Hematopoietic multipotent progenitor cell treated with erythropoietin and hydrocortisone succinate and interleukin-3 and kit ligand, for 4 days (in vitro differentiated cells): ENCODE results near the gene CDK5R1.

Experiments used
- DNase-seq: peaks from one replicate; pipeline ENCODE4 v3.0.0-alpha.2; 2015

CDK5R1 gene

DNA sequence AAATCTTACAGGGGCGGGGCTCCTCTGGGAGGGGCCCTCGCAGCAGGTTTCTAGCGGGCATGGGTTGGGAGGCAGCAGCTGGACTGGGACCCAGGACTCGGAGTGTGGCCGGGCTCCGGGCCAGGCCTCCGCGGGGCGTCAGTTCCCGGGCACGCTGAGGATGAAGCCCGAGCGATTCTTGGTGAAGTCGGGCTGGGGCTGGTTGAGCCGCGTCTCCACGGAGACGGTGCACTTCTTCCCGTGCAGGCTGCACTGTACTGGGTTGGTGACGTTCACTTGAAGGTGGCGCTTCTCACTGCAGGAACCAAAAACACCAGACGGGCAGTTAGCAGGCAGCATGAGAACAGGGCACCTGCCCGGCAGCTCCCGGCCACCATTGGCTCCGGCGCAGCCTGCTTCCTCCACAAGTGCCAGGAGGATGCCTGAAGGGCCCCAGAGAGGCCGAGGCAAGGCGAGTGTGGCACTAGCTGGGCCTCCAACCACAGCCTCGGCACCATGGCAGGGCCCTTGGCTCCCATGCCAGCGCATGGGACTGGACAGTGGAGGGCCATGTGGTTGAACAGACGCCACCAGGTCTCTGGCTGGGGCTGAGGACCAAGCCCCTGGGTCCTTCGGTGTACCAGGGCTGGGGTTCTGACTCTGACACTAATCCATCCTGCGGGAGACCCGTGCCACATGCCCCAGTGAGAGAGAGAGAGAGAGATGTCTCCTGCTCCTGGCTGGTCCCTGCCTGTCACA is 8.0 kb downstream of the CDK5R1 start:
- DNase-seq = no peak

DNA sequence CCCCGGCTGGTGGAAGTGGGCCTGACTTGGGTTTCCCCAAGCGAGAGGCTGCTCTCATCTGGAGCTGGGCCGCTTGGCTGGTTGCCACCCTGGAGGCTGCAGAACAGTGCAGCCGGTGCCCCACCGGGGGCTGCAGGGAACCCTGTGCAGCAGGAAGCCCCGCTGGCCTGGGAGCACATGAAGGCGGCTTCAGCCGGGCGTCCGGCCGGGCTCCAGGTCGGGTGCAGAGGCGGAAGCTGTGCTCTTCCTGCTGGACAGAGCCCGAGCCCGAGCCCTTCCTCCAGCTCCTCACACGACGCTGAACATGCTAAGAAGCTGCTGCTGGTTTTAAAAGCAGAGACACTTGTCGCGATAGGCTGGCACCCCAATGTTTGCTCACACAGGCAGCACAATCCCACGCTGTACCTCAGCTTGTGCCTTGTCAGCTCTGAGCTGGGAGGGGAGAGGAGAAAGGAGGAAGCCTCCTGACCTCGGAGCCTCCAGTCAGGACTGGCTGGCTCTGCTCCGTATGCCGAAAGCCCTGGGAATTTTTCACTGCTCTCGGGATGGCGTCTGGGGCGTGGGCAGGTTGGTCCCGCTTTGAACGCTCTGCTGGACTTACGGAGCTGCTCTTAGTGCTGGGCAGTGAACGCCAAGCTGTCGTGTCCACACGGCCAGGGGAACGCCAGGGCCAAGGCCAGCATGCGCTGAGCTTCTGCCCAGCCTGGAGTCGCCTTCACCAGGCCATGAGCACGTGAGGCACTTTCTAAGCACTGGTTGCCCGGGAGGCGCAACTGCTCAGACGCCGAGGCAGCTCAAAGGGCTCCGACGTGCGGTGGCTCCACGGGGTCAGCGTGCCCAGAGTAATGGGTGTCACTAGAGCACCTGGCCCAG is 8.8 kb downstream of the CDK5R1 start:
- peak; percentile 41 for DNase-seq

DNA sequence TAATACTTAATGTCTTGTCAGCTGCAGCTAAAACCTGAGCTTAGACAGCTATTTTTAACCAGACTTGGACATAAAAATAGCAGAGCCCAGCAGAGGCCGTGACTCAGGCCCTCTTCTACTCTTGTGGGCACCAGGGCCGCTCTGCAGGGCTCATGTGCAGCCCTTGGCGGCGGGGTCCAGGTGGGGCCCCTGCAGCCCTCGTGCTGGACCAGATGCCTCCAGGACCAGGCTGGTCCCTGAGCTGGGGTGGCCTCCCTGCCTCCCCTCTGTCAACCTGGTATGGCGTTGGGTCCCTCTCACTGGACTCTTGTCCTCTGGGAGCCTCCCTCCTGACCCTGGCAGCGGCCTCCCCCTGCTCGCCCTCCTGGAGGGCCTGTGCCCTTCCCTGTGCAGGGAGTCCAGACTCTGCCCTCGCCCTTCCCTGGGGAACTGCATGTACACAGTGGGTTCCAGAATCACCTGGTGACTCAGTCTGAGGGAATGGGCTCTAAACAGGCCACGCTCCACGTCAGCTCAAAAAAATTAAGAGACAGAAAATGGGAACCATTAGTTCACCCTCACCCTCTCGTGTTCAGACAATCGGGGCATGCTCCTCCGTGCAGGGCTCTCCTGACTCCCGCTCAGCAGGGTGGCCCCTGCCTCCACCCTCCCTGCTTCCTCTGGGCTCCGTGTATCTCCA is 9.7 kb downstream of the CDK5R1 start:
- no peak for DNase-seq

GRCh38 chr17:32497431-32498205 is 10.8 kb downstream of the CDK5R1 start:
- no peak for DNase-seq

- no peak for DNase-seq
These were observed 11.6 kb downstream of the CDK5R1 start for GRCh38 chr17:32498391-32498790.

GRCh38 chr17:32502013-32502412 is 15.2 kb downstream of the CDK5R1 start:
- DNase-seq = no peak

DNA sequence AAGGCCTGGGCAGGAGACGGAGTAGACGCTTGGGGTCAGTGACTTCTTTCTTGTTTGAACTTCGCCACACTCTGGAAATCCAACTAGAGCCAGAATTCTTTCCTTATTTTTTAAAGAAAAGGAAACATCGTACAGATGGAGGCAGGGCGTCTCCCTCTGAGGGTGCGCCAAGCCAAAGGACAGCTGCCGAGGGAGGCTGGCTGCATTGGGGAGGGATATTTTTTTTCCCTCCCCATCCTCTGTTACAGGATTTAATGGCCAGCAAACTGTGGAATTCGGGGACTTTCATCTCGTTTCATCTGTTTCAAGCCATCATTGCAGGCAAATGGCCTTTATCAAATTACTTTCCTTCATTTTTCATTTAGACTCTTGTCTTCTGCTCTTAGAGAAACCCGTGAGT is 15.9 kb downstream of the CDK5R1 start:
- no peak for DNase-seq

DNA sequence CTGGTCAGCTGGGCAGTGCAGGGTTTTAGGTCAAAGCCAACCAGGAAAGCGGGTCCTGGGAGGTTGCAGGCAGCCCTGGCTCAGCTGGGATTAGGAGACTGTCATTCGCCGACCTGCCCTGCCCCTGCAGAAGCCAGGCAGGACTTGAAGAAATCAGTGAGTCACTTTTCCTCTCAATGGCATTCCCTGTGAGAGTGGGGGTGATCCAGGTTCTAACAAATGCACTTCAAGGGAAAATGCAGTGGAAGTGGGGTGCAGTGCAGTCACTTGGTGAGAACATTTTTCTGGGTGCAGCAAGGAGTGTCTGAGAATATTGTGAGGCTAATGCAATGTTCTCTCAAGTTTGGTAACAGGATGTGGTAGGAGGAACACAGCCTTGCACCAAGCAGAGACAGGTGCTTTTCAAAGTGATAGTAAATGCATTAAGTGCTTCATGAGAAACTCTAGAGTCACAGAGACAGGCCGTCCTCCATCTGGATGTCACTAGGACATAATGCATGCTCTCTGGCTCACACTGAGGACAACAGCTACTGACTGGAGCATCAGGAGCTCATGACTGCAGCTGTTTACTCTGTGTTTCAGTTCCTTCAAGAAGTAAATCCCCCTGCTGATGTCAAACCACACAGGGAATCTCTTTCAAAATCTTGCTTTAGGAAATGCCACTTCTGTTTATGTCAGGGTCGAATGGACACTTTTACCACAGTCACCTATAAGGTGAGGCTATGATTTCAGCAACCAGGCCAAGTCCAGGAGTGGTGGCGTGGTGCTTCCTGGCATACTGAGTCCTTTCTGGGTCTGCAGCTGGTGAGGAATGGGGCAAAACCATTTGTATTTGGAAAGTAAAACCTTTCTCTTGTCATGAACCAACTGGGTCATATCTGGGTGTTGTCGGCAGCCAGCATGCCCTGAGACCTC is 16.7 kb downstream of the CDK5R1 start:
- DNase-seq = peak; percentile 49

- DNase-seq = no peak
These were observed 17.6 kb downstream of the CDK5R1 start for GRCh38 chr17:32504166-32504990.

GRCh38 chr17:32508926-32509325 is 22.1 kb downstream of the CDK5R1 start:
- no peak for DNase-seq

DNA sequence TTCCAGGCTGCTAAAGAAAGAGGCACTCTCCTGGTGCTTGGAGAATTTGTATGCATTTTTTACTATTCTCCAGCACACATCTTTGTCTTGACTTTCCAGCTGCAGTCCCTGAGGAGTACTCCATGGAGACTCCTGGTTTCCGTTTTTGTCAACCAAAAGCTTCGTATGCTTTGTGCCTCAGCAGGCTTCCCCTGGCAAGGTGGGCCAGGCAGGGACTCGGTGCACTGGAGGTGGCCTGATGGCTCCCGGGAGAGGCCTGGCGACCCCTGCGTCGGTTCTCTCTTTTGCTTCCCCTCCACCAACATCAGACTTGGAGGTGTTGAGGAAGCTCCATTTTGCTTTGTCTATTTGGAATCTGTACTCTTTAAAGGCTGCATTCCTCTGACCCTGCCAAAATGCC is 23.7 kb downstream of the CDK5R1 start:
- DNase-seq = no peak

DNA sequence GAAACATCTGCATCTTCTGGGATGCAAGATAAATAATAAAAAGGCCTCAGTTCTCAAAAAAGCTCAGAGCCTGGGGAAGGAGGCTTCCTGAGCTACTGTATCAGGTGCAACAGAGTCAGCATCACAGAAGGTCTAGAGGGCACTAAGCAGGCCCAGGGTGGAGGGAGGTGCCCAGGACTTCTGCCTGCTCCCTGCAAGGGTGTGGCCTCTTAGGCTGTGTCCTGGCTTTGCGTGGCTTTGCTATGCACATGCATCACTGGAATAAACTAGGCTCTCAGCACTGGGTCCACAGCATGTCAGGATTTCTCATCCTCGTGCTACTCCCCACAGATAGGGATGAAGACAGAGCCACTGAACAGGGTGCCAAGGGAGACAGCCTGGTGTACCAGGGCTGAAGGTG is 25.5 kb downstream of the CDK5R1 start:
- no peak for DNase-seq

- no peak for DNase-seq
These were observed 26.8 kb downstream of the CDK5R1 start for GRCh38 chr17:32513579-32513978.

DNA sequence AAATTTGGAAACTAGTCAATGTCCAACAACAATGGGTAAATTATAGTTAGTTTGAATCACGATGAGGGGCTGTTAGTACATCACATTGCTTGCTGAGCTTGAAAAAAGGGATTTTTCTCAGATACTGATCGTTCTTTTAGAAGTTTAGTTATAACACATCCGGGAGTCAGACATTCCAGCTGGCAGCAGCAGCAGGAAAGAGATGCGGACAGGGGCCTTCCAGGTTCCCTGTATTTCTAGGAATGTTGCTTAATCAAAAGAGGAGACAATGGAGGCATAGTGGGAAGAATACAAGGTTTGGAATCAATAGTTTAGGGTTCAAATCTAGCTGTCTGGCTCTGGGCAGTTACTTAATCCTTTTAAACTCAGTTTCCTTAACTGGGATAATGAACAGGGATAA is 27.8 kb downstream of the CDK5R1 start:
- no peak for DNase-seq

- DNase-seq = no peak
These were observed 29.0 kb downstream of the CDK5R1 start for GRCh38 chr17:32515677-32516383.

- no peak for DNase-seq
These were observed 29.7 kb downstream of the CDK5R1 start for GRCh38 chr17:32516450-32516849.

- no peak for DNase-seq
These were observed 30.3 kb downstream of the CDK5R1 start for GRCh38 chr17:32516940-32517701.

GRCh38 chr17:32517982-32518381 is 31.2 kb downstream of the CDK5R1 start:
- DNase-seq = no peak

- no peak for DNase-seq
These were observed 31.9 kb downstream of the CDK5R1 start for GRCh38 chr17:32518646-32519227.
